PFSK-1 (cell line): ENCODE measurements around the gene ATP5F1D.

Source experiments
- FOXP2 ChIP-seq: optimal IDR thresholded peaks from 2 replicates; pipeline ENCODE3; 2011; ENCODE audit warnings: borderline replicate concordance, control low read depth, inconsistent platforms; ENCODE audit not compliant: insufficient read depth; ENCODE audit errors: extremely low read length, extremely low read depth
- POLR2AphosphoS5 ChIP-seq: IDR thresholded peaks from 2 replicates; pipeline ENCODE4 v1.6.1; 2012; ENCODE audit warnings: low read depth, mild to moderate bottlenecking, control low read depth, low read length, moderate library complexity
- REST ChIP-seq, 2 experiments: IDR thresholded peaks; 2 replicates each; pipeline versions ENCODE4 v1.6.1 to v1.8.0; 2011 to 2012; ENCODE audit warnings: low read depth in 2 of 2, low read length in 2 of 2, control low read depth in 1 of 2, inconsistent platforms in 1 of 2, mild to moderate bottlenecking in 1 of 2, moderate library complexity in 1 of 2; ENCODE audit not compliant: insufficient read depth in 1 of 2
- SIN3A ChIP-seq: IDR thresholded peaks from 2 replicates; pipeline ENCODE4 v1.6.1; 2012; ENCODE audit warnings: mild to moderate bottlenecking, low read length, moderate library complexity, borderline replicate concordance; ENCODE audit not compliant: insufficient read depth
- TAF1 ChIP-seq: IDR thresholded peaks from 2 replicates; pipeline ENCODE4 v1.6.1; 2012; ENCODE audit warnings: low read length, control low read depth, borderline replicate concordance; ENCODE audit not compliant: insufficient read depth

ATP5F1D gene

GRCh38 chr19:1266916-1267476, 25.4 kb downstream of the ATP5F1D start:
- peak; percentile 65; the same call in 1 of the 2 replicates for TF ChIP-seq SIN3A
- no peak for TF ChIP-seq REST (IDR thresholded peaks at IDR 0.05; ENCODE audit: insufficient read depth in 1 of 2, low read depth in 2 of 2, low read length in 2 of 2)

DNA sequence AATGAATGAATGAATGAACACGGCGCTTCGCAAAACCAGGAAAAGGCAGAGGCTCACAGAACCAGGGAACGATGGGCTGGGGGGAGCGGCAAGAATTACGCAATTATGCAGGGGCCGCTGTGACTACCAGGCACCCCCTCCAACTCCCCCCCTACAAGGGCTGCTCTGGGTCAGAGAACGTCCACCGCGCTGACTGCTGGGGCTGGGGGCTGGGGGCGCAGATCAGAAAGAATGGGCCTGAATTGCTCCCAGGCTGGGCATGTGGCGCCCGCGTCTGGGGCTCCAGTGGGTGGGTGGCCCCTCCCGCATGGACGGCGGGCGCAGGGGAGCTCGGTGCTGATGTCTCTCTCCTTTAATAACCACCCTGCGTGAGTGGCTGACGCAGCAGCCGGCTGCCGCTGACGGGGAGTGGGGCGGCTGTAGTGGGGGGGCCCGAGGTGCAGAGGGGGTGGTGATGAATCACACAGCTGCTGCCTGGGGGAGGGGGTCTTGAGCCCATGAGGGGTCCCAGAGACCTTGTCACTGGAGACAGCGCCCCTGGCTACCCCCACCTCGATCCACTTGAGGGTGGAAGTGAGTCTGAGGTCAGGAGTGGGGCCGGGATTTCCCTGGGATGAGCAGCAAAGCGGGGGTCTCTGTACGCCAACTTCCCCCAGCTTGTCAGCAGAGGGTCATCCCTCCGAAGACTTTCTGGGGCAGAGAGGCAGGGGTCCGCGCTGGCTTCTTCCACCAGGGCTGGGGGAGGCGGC, 26.1 kb downstream of the ATP5F1D start:
- TF ChIP-seq TAF1 (no peak), REST (IDR thresholded peaks at IDR 0.05; ENCODE audit: insufficient read depth in 1 of 2, low read depth in 2 of 2, low read length in 2 of 2) (no peak), POLR2AphosphoS5 (no peak), FOXP2 (no peak), SIN3A (no peak)

GRCh38 chr19:1268226-1269064, 26.9 kb downstream of the ATP5F1D start:
- TF ChIP-seq FOXP2: no peak
- no peak for TF ChIP-seq POLR2AphosphoS5
- TF ChIP-seq TAF1: no peak
- no peak for TF ChIP-seq SIN3A
- no peak for TF ChIP-seq REST (IDR thresholded peaks at IDR 0.05; ENCODE audit: insufficient read depth in 1 of 2, low read depth in 2 of 2, low read length in 2 of 2)

GRCh38 chr19:1269065-1269477, 27.5 kb downstream of the ATP5F1D start, which contains the start of gene CIRBP:
Gene CIRBP (plus strand): TSS chr19:1269332. CDS start chr19:1270934, 1,602 bp downstream.
- TF ChIP-seq REST (IDR thresholded peaks at IDR 0.05; ENCODE audit: insufficient read depth in 1 of 2, low read depth in 2 of 2, low read length in 2 of 2): peak in 1 of 2 experiments; percentile 30; a peak in 1 of 4 replicates
- peak; percentile 98 for TF ChIP-seq POLR2AphosphoS5
- TF ChIP-seq SIN3A: peak; percentile 17; the same call in 1 of the 2 replicates
- peak; percentile 93; the same call in 1 of the 2 replicates for TF ChIP-seq TAF1
- no peak for TF ChIP-seq FOXP2
